IMR-90 (cell line): Measurements from ENCODE around the gene AKAP13. TPM values are rescaled to one million over a fixed set of nuclear protein-coding genes. Genes with fewer than 3 reads are reported as not detected.

Experiments used
- ATAC-seq: fragments of 200-7000 bp; cut with Tn5 transposase; 2 replicates; pipeline ENCODE4 v1.9.1; 2020; ENCODE audit warnings: low read depth, mild to moderate bottlenecking, moderate library complexity
- BruUV-seq: library from RNA; stranded (reverse); fragments of 400-500 nt; replicated peaks from 2 replicates; lab custom pipeline; 2021; lab: Mats Ljungman, UMichigan
- CTCF ChIA-PET: fragments of 300-600 bp; formaldehyde crosslinking; extraction: SDS; loops from one replicate; lab custom pipeline; 2021; ENCODE audit warnings: antibody characterized with exemption; lab: Yijun Ruan, JAX
- POLR2A ChIA-PET: fragments of 300-600 bp; sonication (Branson Sonifier 250); formaldehyde crosslinking; loops from one replicate; lab custom pipeline; 2022; ENCODE audit warnings: antibody characterized with exemption; ENCODE audit not compliant: unreplicated experiment; lab: Charles Lee
- DNase-seq: peaks from one replicate; pipeline ENCODE4 v3.0.0; 2013
- H2AFZ ChIP-seq: replicated peaks from 2 replicates; pipeline ENCODE3; 2013; ENCODE audit warnings: low read length, mild to moderate bottlenecking; ENCODE audit not compliant: poor library complexity
- H2AK5ac ChIP-seq: 2 replicates; pipeline ENCODE4 v1.6.1; 2013; ENCODE audit warnings: low read depth, low read length, inconsistent platforms
- H2AK9ac ChIP-seq: replicated peaks from 2 replicates; pipeline ENCODE3; 2013; ENCODE audit warnings: mild to moderate bottlenecking, low read depth, low read length, moderate library complexity; ENCODE audit not compliant: poor library complexity
- H2BK120ac ChIP-seq: 2 replicates; pipeline ENCODE4 v1.6.1; 2013; ENCODE audit warnings: low read depth, low read length, inconsistent platforms
- H2BK15ac ChIP-seq: 3 replicates; pipeline ENCODE4 v1.6.1; 2013; ENCODE audit warnings: low read depth, low read length, inconsistent platforms
- H2BK20ac ChIP-seq: 2 replicates; pipeline ENCODE4 v1.6.1; 2013; ENCODE audit warnings: low read depth, mild to moderate bottlenecking, inconsistent platforms, low read length, moderate library complexity
- H2BK5ac ChIP-seq: 2 replicates; pipeline ENCODE4 v1.6.1; 2013; ENCODE audit warnings: mild to moderate bottlenecking, low read depth, low read length, inconsistent platforms; ENCODE audit not compliant: poor library complexity, severe bottlenecking
- H3K14ac ChIP-seq: replicated peaks from 2 replicates; pipeline ENCODE4 v1.6.1; 2013; ENCODE audit warnings: low read depth, low read length, inconsistent platforms
- H3K18ac ChIP-seq: 2 replicates; pipeline ENCODE4 v1.6.1; 2013; ENCODE audit warnings: low read depth, low read length, control low read depth
- H3K23ac ChIP-seq: 2 replicates; pipeline ENCODE4 v1.6.1; 2013; ENCODE audit warnings: low read depth, low read length, inconsistent platforms
- H3K27ac ChIP-seq: 2 replicates; pipeline ENCODE4 v1.5.1; 2013; ENCODE audit warnings: mild to moderate bottlenecking, control low read depth, low read length; ENCODE audit not compliant: insufficient read depth
- H3K27me3 ChIP-seq: 2 replicates; pipeline ENCODE4 v1.6.1; 2013; ENCODE audit warnings: low read length; ENCODE audit not compliant: control insufficient read depth, insufficient read depth
- H3K36me3 ChIP-seq: 2 replicates; pipeline ENCODE4 v1.6.1; 2013; ENCODE audit warnings: low read length, mixed read lengths; ENCODE audit not compliant: control insufficient read depth, insufficient read depth
- H3K4ac ChIP-seq: 2 replicates; pipeline ENCODE4 v1.6.1; 2013; ENCODE audit warnings: low read depth, low read length, inconsistent platforms
- H3K4me1 ChIP-seq: 2 replicates; pipeline ENCODE4 v1.6.1; 2013; ENCODE audit warnings: low read length, mixed read lengths; ENCODE audit not compliant: control insufficient read depth, insufficient read depth
- H3K4me2 ChIP-seq: 2 replicates; pipeline ENCODE4 v1.6.1; 2013; ENCODE audit warnings: low read depth, mild to moderate bottlenecking, control low read depth, low read length, moderate library complexity
- H3K4me3 ChIP-seq: 2 replicates; pipeline ENCODE4 v1.5.1; 2013; ENCODE audit warnings: low read depth, mild to moderate bottlenecking, control low read depth, low read length, moderate library complexity; ENCODE audit not compliant: insufficient read depth
- H3K56ac ChIP-seq: 2 replicates; pipeline ENCODE4 v1.6.1; 2013; ENCODE audit warnings: low read length, inconsistent platforms; ENCODE audit not compliant: insufficient read depth; ENCODE audit errors: extremely low read depth
- H3K79me1 ChIP-seq, 2 experiments: 2 replicates each; pipeline ENCODE4 v1.6.1; 2013; ENCODE audit warnings: low read length in 2 of 2, inconsistent platforms in 1 of 2, low read depth in 1 of 2
- H3K9ac ChIP-seq: 2 replicates; pipeline ENCODE4 v1.6.1; 2013; ENCODE audit warnings: low read depth, low read length, control low read depth
- H3K9me1 ChIP-seq: 2 replicates; pipeline ENCODE4 v1.6.1; 2013; ENCODE audit warnings: low read length, inconsistent platforms; ENCODE audit not compliant: insufficient read depth
- H3K9me3 ChIP-seq: 2 replicates; pipeline ENCODE4 v1.6.1; 2013; ENCODE audit warnings: low read length; ENCODE audit not compliant: control insufficient read depth, insufficient read depth
- H4K20me1 ChIP-seq: 2 replicates; pipeline ENCODE4 v1.6.1; 2013; ENCODE audit warnings: low read length, inconsistent platforms; ENCODE audit not compliant: insufficient read depth
- H4K5ac ChIP-seq: 2 replicates; pipeline ENCODE4 v1.6.1; 2013; ENCODE audit warnings: mild to moderate bottlenecking, low read depth, low read length, control low read depth
- H4K8ac ChIP-seq, 2 experiments: 2 replicates each; pipeline ENCODE4 v1.6.1; 2013; ENCODE audit warnings: low read depth in 2 of 2, low read length in 2 of 2, control low read depth in 1 of 2, inconsistent platforms in 1 of 2
- H4K91ac ChIP-seq: 2 replicates; pipeline ENCODE4 v1.6.1; 2013; ENCODE audit warnings: low read depth, low read length, inconsistent platforms; ENCODE audit not compliant: insufficient read depth
- BHLHE40 ChIP-seq: fragments of 150-350 bp; IDR thresholded peaks from 2 replicates; pipeline ENCODE4 v1.6.1; 2016; ENCODE audit warnings: mild to moderate bottlenecking, low read depth, low read length
- CEBPB ChIP-seq: IDR thresholded peaks from 2 replicates; pipeline ENCODE4 v1.6.1; 2012; ENCODE audit warnings: low read depth, low read length, improper control_type of control experiment
- FOS ChIP-seq: fragments of 150-350 bp; IDR thresholded peaks from 2 replicates; pipeline ENCODE4 v1.6.1; 2016; ENCODE audit warnings: low read depth, low read length
- MAFK ChIP-seq: IDR thresholded peaks from 2 replicates; pipeline ENCODE4 v1.6.1; 2012; ENCODE audit warnings: low read depth, low read length, improper control_type of control experiment
- MAZ ChIP-seq: IDR thresholded peaks from 2 replicates; pipeline ENCODE4 v1.6.1; 2012; ENCODE audit warnings: low read depth, mild to moderate bottlenecking, low read length, improper control_type of control experiment, moderate library complexity, borderline replicate concordance
- MXI1 ChIP-seq: IDR thresholded peaks from 2 replicates; pipeline ENCODE4 v1.6.1; 2012; ENCODE audit warnings: low read depth, mild to moderate bottlenecking, low read length, moderate library complexity, borderline replicate concordance
- NFE2L2 ChIP-seq: fragments of 150-350 bp; IDR thresholded peaks from 2 replicates; pipeline ENCODE4 v1.6.1; 2016; ENCODE audit warnings: low read depth, mild to moderate bottlenecking, low read length
- RAD21 ChIP-seq: IDR thresholded peaks from 2 replicates; pipeline ENCODE4 v1.6.1; 2012; ENCODE audit warnings: low read length, improper control_type of control experiment
- RFX5 ChIP-seq: IDR thresholded peaks from 2 replicates; pipeline ENCODE4 v1.8.0; 2012; ENCODE audit warnings: low read depth, mild to moderate bottlenecking, low read length, moderate library complexity
- WGBS, 2 experiments: methylation state at CpG; one replicate each; pipeline versions ENCODE4 v1.1.5 to v1.1.7; 2013; ENCODE audit warnings: missing lambda C conversion rate in 2 of 2; ENCODE audit not compliant: insufficient read length in 1 of 2; ENCODE audit errors: extremely low coverage in 2 of 2; 5-methylcytosine and 5-hydroxymethylcytosine counted together
- dilution Hi-C: fragments of 300-500 bp; cut with HindIII; formaldehyde crosslinking; loops from one replicate; pipeline ENCODE4 v1.14.3; 2018; ENCODE audit warnings: low sequenced_read_pairs; ENCODE audit not compliant: unreplicated experiment
- in situ Hi-C: fragments of 300-500 bp; cut with MboI; formaldehyde crosslinking; loops from 3 replicates; pipeline ENCODE4 v1.14.3; 2019; ENCODE audit warnings: low sequenced_read_pairs, inconsistent platforms, mixed read lengths
- intact Hi-C: fragments of 100-400 bp; cut with micrococcal nuclease; formaldehyde crosslinking; loops from 2 replicates; pipeline ENCODE4 v1.10.0; 2022
- polyA plus RNA-seq, 3 experiments: library from polyadenylated mRNA; depleted of rRNA; stranded (reverse); fragments of >200 nt; gene quantifications; 2 replicates each; pipeline ENCODE4 v1.2.3, GENCODE V29; 2012; ENCODE audit warnings: low replicate concordance in 1 of 3
- total RNA-seq: library from RNA; depleted of rRNA; stranded (reverse); fragments of >200 nt; gene quantifications from 2 replicates; pipeline ENCODE4 v1.2.3, GENCODE V29; 2012

Gene AKAP13
- total and polyA plus RNA-seq, 2 of the 4 experiments (the other 2 are of a cell fraction) = 10.4 to 46.4 TPM

- Histone ChIP-seq H2BK20ac (no peak overlapping the region), H2AFZ (no peak overlapping the region), H4K8ac (no peak overlapping the region), H2BK120ac (no peak overlapping the region), H4K91ac (no peak overlapping the region), H3K36me3 (peaks cover 14% of the 10 kb centered on the region), H3K79me1 (no peaks in the 10 kb centered on the region; a peak in 2 of 4 replicates), H3K4me2 (no peak overlapping the region), H3K9me3 (no peaks in the 10 kb centered on the region), H3K14ac (no peak overlapping the region), H2BK15ac (no peak overlapping the region), H3K27ac (no peak overlapping the region), H3K56ac (no peak overlapping the region), H2AK5ac (no peak overlapping the region), H3K18ac (no peak overlapping the region), H2BK5ac (no peak overlapping the region), H3K4ac (no peak overlapping the region), H3K4me1 (no peaks in the 10 kb centered on the region), H3K9me1 (no peaks in the 10 kb centered on the region; the same call in 1 of the 2 replicates), H2AK9ac (no peak overlapping the region), H3K23ac (no peak overlapping the region), H3K4me3 (no peak overlapping the region), H4K5ac (no peak overlapping the region), H3K27me3 (no peaks in the 10 kb centered on the region), H4K20me1 (no peaks in the 10 kb centered on the region), H3K9ac (no peak overlapping the region)
- ATAC-seq = peak; percentile 27
- DNase-seq = peak; percentile 8
- intact Hi-C loops (no loop called here), in situ Hi-C loops (no loop called here), dilution Hi-C loops (no loop called here)
- no TSS peak for BruUV-seq
- WGBS, 2 experiments = 60% methylated on average over 16 of the region's 27 CpGs; no CpG with 5 or more reads in 1 of the 2 experiments
- CTCF ChIA-PET = no interaction called here
- POLR2A ChIA-PET = no interaction called here
- TF ChIP-seq FOS = no peak
- no peak for TF ChIP-seq RFX5
- TF ChIP-seq MAFK = no peak
- no peak for TF ChIP-seq MAZ
- no peak for TF ChIP-seq BHLHE40
- no peak for TF ChIP-seq CEBPB
- no peak for TF ChIP-seq MXI1
- no peak for TF ChIP-seq RAD21
- TF ChIP-seq NFE2L2 = no peak
Observed at GRCh38 chr15:85750319-85751290, 370.2 kb downstream of the AKAP13 start.
